CD4-positive, alpha-beta T cell treated with Interleukin-1 beta for 1 hour (primary cell): ENCODE data around the gene LPAR3.
"Not testable (repeated sequence)": the region's sequence is repeated elsewhere in the genome, so short reads cannot be mapped to it uniquely, and the experiment has no call there.

ENCODE experiments used
- DNase-seq, 2 donors: peaks; one replicate each; pipeline ENCODE4 v3.0.0-alpha.2; 2020 to 2022

LPAR3 gene

GRCh38 chr1:84892705-84893618 lies at the start of gene LPAR3:
TSS of gene LPAR3 (minus strand) at chr1:84893206. CDS start at chr1:84866120, 27,086 bp downstream.
- peak in 1 of 2 donors; percentile 15 for DNase-seq

- no peak for DNase-seq
These were observed 48.8 kb upstream of the LPAR3 start for GRCh38 chr1:84941843-84942242.

GRCh38 chr1:84940481-84940880 lies 47.5 kb upstream of the LPAR3 start:
- DNase-seq: no peak

- DNase-seq: no peak
These were observed 46.8 kb upstream of the LPAR3 start for GRCh38 chr1:84939761-84940160.

GRCh38 chr1:84939151-84939550 lies 46.1 kb upstream of the LPAR3 start:
- DNase-seq: no peak

- DNase-seq: peak; percentile 3 to 62
These were observed 43.3 kb upstream of the LPAR3 start for GRCh38 chr1:84936116-84936810.

GRCh38 chr1:84933011-84933611 lies 40.1 kb upstream of the LPAR3 start:
- DNase-seq: no peak

GRCh38 chr1:84930831-84931230 lies 37.8 kb upstream of the LPAR3 start:
- no peak for DNase-seq

GRCh38 chr1:84930329-84930728 lies 37.3 kb upstream of the LPAR3 start:
- no peak for DNase-seq

- DNase-seq: no peak
These were observed 36.6 kb upstream of the LPAR3 start for GRCh38 chr1:84929581-84929980.

- no peak for DNase-seq
These were observed 36.0 kb upstream of the LPAR3 start for GRCh38 chr1:84928979-84929378.

- DNase-seq: no peak
These were observed 30.3 kb upstream of the LPAR3 start for GRCh38 chr1:84923317-84923716.

GRCh38 chr1:84920159-84920558 lies 27.2 kb upstream of the LPAR3 start:
- no peak for DNase-seq

GRCh38 chr1:84919461-84919970 lies 26.5 kb upstream of the LPAR3 start:
- DNase-seq: no peak

GRCh38 chr1:84918726-84919336 lies 25.8 kb upstream of the LPAR3 start:
- DNase-seq: no peak

GRCh38 chr1:84916897-84917296 lies 23.9 kb upstream of the LPAR3 start:
- no peak for DNase-seq

- no peak for DNase-seq
These were observed 20.5 kb upstream of the LPAR3 start for GRCh38 chr1:84913555-84913892.

- DNase-seq: no peak
These were observed 19.9 kb upstream of the LPAR3 start for GRCh38 chr1:84912726-84913554.

GRCh38 chr1:84908746-84909464 lies 15.9 kb upstream of the LPAR3 start:
- DNase-seq: not testable (repeated sequence)

GRCh38 chr1:84907095-84907827 lies 14.3 kb upstream of the LPAR3 start:
- DNase-seq: no peak

- DNase-seq: not testable (repeated sequence)
These were observed 9.7 kb upstream of the LPAR3 start for GRCh38 chr1:84902727-84903126.
